SKM-1 treated with dmso at 0.1 percent for 144 hours (cell line): Measurements from ENCODE around the gene SEMA4G.

ENCODE experiments used
- DNase-seq: peaks from one replicate; lab custom pipeline; 2025; ENCODE audit not compliant: unreplicated experiment; lab: John Stamatoyannopoulos, UW

Gene SEMA4G

GRCh38 chr10:101005869-101006567, 36.7 kb downstream of the SEMA4G start:
- no peak for DNase-seq

DNA sequence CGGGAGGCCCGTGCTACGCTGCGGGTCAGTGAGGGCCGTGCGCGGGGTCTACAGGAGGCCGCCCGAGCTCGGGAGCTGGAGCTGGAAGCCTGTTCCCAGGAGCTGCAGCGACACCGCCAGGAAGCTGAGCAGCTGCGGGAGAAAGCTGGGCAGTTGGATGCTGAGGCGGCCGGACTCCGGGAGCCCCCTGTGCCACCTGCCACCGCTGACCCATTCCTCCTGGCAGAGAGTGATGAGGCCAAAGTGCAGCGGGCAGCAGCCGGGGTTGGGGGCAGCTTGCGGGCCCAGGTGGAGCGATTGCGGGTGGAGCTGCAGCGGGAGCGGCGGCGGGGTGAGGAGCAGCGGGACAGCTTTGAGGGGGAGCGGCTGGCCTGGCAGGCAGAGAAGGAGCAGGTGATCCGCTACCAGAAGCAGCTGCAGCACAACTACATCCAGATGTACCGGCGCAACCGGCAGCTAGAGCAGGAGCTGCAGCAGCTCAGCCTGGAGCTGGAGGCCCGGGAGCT, 37.3 kb downstream of the SEMA4G start:
- DNase-seq: no peak

- DNase-seq: no peak
Measured at GRCh38 chr10:101007099-101007711, 37.9 kb downstream of the SEMA4G start.

DNA sequence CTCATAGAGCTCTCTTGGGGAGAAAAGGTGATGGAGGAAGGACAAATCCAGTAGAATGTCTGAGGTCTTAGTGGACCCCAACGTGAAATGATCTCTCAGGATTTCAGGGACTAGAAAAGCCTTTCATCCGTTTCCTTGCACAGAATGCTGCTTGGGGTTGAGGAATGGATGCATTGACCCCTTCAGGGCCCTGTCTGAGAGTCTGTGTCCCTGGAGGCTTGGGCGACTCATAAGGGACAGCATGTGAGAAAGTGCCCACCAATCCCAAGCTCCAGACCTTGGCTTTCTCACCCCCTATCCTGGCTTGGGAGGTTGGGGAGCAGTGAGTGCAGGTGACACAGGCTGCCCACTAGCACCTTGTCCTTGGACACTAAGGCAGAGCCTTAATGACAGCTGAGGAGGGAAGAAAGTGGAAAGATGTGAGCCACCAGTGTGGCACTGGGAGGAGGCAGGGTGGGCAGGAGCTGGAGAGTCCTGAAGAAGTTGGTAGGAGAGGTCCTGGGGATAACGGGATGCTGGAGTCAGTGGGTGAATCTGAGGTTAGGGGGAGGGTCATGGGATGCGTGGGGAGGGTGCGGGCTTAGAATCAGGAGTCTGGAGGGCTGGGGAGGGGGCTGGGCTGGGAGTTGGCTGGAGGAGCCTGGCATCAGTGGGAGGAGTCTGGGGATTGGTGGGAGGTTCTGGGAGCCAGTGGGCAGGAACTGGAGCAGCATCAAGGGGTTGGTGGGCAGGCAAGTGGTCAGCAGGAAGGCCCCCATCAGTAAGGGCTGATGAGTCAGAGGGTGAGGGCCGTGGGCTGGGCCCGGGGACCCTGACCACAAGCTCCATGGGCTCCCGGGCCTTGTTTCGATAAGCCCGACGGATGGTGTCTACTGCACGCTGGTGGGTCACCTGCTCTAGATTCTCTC, 38.9 kb downstream of the SEMA4G start:
- DNase-seq: no peak

DNA sequence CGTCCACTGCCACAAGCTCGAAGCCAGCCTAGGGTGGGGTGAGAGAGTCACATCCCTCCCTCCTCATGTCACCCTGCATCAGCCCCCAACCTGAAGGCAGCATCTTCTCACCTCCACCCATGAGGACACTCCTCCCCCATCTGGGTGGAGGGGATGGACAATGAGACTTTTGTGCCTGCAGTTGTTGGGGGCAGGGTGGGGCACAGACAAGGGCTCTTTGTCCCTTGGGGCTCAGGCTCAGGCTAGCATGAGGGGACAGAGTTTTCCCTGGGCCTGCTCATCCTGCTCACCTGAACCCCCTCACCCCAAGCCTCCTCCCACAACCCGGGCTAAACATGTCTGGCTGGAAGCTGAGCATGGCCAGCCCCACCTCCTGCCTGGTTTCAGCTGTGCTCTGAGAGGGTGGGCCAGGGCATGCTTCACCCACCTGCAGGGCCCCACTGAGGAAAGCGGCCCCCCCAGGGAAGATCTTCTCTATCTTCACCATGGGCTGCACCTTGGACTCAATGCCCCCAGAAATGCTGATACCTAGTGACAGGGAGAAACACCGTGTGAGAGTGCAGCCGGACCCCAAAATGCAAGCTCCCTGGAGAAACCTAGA, 39.6 kb downstream of the SEMA4G start:
- no peak for DNase-seq

- DNase-seq: no peak
Measured at GRCh38 chr10:101010329-101010728, 41.0 kb downstream of the SEMA4G start.

DNA sequence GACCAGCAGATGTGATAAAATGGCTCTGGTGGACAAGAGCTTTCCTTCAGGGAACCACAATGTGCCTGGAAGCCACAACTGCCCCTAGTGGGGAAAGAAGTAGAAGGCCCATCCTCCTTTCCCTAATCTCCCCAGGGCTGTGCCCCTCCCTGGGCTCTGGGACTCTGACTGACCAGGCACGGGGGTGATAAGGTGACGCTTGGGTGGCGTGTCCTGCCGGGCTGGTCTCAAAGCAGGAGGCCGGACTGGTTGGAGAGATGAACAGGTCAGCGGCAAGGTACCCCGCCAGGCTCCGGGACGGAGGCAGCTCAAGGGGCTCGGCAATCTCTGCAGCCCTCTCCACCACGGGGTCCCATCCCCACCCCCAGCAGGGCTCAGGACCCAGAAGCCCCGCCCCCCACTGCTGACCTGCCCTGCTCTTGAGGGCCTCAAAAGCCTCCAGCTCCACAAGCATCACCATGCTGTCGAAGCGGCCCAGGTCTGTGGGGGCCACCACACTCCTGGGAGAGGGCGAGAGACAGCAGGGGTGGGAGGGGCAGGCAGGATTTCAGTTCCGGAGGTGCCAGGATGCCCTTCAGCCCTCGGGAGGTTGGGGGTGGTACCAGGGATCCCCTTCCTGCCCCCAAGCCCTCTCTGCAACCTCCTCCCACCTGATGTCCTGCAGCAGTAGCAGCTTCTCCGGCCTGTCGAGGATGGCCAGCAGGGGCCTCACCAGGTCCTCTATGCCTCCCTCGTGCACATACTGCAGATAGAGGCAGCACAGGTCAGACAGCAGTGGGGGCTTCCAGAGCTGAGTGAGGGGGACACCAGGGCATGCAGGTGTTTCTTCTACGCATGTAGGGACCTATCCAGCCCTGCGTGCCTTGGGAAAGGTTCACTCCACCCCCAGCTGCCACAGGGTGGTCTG, 42.5 kb downstream of the SEMA4G start:
- DNase-seq: no peak

- peak; percentile 71 for DNase-seq
Measured at GRCh38 chr10:101012525-101013364, 43.4 kb downstream of the SEMA4G start.

- no peak for DNase-seq
Measured at GRCh38 chr10:101013365-101013825, 44.1 kb downstream of the SEMA4G start.

- DNase-seq: peak; percentile 31
Measured at GRCh38 chr10:101014230-101014884, 45.1 kb downstream of the SEMA4G start.

- DNase-seq: no peak
Measured at GRCh38 chr10:101014966-101015581, 45.8 kb downstream of the SEMA4G start.

GRCh38 chr10:101015582-101015973, 46.3 kb downstream of the SEMA4G start:
- no peak for DNase-seq

DNA sequence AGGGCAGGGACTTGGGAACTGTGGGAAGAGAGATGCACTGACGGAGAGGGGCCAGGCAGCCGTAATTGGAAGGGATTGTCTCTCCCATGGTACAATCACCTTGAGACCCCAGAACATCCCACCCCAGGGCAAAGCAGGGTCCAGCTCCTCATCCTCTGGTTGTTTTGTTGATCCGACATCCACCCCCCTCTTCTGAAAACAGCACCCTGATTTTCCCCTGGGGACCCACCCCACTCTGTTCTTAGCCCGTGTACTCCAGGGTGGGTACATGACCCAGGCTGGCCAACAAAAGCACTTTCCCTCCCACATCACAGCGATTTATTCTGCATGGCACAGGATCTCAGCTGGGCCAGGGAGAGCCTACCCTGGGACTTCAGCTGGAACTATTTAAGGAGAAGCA, 47.5 kb downstream of the SEMA4G start:
- no peak for DNase-seq

GRCh38 chr10:101018118-101018599, 48.9 kb downstream of the SEMA4G start:
- DNase-seq: peak; percentile 86

DNA sequence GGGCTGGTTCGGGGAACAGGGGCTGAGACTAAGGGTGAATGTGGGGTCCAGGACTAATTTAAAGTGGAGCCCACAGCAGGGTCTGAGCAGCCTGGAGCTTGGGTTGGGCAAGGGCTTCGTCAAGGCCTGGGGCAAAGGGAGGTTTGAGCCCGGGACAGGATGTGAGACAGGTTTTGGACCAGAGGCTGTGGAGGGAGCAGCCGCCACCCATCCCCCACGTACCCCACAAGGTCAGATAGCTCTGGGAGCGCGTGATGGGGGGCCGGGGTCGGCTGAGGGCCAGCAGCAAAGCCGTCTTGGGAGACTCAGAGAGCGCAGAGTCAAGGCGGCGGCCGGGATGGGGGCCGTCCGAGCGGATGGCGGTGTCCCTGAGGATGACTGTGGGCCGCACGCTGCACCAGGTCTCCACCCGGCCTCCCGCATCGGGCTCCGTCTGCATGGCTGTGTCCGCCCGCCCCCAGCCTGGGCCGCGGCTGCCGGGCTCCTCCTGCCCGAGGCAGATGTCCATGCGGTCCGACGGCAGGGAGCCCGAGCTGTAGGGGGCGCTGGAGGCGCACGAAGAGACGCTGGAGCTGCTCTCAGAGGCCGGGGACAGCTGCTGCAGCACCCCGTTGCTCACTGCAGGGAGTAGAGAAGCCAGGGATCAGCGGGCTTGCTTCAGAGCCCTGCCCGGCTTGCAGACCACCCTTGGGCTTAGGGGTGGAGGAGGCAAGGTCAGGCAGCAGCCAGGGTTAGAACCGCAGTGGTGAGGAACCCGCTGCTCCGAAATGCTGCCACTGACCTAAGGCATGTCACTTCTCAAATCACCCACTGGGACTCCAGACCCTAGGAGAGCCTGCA, 49.5 kb downstream of the SEMA4G start:
- peak; percentile 69 for DNase-seq
